Measurements from ENCODE around the gene FXR2.
"Not testable (repeated sequence)": the region's sequence is repeated elsewhere in the genome, so short reads cannot be mapped to it uniquely, and the experiment has no call there.

The FXR2 gene

DNA sequence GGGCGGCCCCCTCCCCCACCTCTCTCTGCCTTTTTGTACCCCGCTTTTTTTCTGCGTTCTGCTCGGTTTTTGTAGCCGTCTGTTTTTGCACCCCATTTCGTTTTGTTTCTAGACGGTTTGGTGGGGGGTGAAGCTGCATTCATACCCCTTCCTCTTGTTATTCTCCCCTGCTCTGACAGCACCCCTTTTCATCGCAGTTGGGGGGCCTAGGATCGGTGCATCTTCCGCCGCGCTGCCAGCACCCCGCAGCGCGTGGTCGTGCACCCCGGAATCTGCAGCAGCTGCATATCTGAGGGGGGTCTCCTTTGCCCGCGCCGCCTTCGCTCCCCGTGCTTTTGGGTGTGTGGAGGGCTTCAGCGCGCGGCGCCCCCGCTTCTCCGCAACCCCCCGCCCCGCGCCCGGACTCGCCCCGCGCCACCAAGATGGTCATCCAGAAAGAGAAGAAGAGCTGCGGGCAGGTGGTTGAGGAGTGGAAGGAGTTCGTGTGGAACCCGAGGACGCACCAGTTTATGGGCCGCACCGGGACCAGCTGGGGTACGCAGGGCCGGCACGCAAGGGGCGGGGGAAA is 36.5 kb upstream of the FXR2 start:
- TF ChIP-seq, protein P1, sequence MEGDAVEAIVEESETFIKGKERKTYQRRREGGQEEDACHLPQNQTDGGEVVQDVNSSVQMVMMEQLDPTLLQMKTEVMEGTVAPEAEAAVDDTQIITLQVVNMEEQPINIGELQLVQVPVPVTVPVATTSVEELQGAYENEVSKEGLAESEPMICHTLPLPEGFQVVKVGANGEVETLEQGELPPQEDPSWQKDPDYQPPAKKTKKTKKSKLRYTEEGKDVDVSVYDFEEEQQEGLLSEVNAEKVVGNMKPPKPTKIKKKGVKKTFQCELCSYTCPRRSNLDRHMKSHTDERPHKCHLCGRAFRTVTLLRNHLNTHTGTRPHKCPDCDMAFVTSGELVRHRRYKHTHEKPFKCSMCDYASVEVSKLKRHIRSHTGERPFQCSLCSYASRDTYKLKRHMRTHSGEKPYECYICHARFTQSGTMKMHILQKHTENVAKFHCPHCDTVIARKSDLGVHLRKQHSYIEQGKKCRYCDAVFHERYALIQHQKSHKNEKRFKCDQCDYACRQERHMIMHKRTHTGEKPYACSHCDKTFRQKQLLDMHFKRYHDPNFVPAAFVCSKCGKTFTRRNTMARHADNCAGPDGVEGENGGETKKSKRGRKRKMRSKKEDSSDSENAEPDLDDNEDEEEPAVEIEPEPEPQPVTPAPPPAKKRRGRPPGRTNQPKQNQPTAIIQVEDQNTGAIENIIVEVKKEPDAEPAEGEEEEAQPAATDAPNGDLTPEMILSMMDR (conservative IDR thresholded peaks at IDR 0.05), result no peak
- no peak overlapping the region for H3K27ac ChIP-seq

DNA sequence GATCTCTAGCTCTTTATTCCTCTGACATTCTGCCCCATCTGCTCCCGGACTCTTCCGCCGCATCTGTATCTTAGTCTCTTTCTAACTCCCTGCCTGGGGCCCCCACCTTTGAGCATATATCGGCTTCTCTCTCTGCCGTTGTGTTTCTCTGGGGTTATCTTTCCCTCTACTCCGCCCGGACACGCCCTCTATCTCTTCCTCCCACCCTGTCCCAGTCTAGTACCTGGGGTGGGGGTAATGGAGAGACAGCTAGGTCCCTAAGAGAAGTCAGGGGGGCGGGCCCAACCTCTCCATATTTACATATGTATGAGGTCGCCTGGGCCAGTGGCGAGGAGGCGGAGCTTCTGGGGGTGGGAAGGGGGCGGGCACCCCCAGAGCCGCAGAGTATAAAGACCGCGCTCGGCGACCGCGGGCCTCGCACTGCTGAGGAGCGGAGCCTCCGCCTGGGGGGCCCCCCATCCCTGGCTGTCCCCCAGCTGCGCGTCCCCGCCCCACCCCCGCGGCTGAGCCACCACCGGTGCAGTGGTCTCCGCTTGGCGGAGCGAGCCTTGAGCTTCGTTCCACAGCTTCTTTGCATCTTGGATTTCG is 35.9 kb upstream of the FXR2 start, which contains the start of gene ATP1B2:
Gene ATP1B2, plus strand, starts transcription at position 418 of the 588 bp plus-strand sequence. CDS start 593 bp downstream, outside the sequence.
- TF ChIP-seq, protein P1 (conservative IDR thresholded peaks at IDR 0.05), result no peak
- no peak within 1 kb of the TSS for H3K27ac ChIP-seq

DNA sequence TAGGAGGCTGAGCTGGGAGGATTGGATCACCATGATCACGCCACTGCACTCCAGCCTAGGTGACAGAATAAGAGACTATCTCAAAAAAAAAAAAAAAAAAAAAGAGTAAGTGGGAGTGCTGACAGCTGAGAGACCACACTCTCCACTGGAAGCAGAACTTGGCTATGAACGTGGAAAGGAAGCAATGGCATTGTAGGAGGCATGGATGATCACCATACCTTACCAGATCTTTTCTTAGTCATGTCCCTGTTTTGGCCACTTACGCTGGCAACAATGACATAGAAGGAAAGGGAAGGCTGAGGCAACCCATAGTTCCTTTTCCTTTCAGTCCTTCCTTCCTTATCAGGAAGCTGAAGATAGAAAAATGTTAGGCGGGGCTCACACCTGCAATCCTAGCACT is 32.3 kb upstream of the FXR2 start:
- TF ChIP-seq, protein P1 (conservative IDR thresholded peaks at IDR 0.05), result no peak
- H3K27ac ChIP-seq, result no peak overlapping the region

DNA sequence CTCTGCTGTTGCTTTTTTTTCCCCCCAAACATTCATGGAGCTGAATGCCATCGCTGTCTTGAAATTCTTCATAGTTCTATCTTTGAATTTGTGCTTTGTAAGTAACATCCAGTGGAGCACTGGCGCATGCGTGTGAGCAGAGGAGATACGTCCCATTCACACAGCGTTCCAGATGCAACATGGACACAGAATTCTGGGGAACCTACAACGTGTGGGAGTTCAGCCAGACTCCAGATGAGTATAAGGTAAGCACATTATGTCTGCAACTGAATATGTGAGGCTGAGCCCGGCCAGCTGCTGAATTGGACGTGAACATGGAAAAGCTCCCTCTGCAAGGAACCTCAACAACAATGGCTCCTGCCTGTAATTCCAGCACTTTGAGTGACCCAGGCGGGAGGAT is 31.8 kb upstream of the FXR2 start:
- TF ChIP-seq, protein P1 (conservative IDR thresholded peaks at IDR 0.05), result no peak
- no peak overlapping the region for H3K27ac ChIP-seq

DNA sequence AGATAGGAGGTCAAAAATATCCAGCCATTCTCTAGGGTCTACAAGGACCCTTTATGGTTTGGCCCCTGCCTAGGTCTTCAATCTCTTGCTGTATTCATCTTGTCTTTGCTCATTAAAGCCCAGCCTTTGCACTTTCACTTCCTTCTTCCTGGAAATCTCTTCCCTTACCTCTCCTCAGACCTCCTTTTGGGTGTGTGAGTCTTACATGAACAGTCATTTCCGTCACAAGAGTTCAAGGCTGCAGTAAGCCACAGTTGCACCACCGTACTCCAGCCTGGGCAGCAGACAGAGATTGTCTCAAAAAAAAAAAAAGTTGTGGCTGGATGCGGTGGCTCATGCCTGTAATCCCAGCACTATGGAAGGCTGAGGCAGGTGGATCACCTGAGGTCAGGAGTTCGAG is 30.1 kb upstream of the FXR2 start:
- no peak overlapping the region for H3K27ac ChIP-seq
- TF ChIP-seq, protein P1 (conservative IDR thresholded peaks at IDR 0.05), result no peak

DNA sequence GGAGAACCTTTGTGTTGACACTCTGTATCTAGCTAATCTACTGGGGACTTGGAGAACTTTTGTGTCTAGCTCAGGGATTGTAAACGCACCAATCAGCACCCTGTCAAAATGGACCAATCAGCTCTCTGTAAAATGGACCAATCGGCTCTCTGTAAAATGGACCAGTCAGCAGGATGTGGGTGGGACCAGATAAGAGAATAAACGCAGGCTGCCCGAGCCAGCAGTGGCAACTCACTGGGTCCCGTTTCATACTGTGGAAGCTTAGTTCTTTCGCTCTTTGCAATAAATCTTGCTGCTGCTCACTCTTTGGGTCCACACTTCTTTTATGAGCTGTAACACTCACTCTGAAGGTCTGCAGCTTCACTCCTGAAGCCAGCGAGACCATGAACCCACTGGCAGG is 26.9 kb upstream of the FXR2 start:
- not testable (repeated sequence) for H3K27ac ChIP-seq

DNA sequence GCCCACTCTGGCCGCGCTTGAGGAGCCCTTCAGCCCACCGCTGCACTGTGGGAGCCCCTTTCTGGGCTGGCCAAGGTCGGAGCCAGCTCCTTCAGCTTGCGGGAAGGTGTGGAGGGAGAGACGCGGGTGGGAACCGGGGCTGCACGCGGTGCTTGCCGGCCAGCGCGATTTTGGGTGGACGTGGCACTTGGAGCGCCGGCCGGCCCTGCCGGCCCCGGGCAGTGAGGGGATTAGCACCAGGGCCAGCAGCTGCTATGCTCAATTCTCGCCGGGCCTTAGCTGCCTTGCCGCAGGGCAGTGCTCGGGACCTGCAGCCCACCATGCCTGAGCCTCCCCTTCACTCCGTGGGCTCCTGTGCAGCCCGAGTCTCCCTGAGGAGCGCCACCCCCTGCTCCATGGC is 26.1 kb upstream of the FXR2 start:
- no peak overlapping the region for H3K27ac ChIP-seq
- TF ChIP-seq, protein P1 (conservative IDR thresholded peaks at IDR 0.05), result no peak

DNA sequence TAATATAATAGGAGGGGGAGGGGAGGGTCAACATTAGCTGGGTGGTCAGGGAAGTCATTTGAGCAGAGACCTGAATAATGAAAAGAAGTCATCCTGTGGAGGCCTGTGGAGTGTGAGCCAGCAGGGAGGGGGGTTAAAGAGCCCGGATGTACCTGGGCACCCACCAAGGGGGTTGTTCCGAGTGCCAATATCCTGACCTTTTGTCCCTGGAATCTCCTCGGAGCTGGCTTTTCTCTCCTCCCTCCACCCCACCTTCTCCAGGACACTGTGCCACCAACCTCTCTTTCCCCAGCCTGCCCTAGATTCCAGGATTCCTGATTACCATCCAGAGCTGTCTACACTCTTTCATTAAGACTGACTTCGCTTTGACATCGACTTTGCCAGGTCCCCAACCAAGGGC is 21.5 kb upstream of the FXR2 start:
- TF ChIP-seq, protein P1 (conservative IDR thresholded peaks at IDR 0.05), result no peak
- no peak overlapping the region for H3K27ac ChIP-seq

Measured in VCaP (cell line).